GM11168 (cell line): ENCODE data around the gene NUP93.
"Not testable (repeated sequence)": the region's sequence is repeated elsewhere in the genome, so short reads cannot be mapped to it uniquely, and the experiment has no call there.

Experiments used
- in situ Hi-C: fragments of 300-500 bp; cut with MboI; formaldehyde crosslinking; loops from one replicate; pipeline ENCODE4 v1.12.0; 2022; ENCODE audit warnings: low sequenced_read_pairs; ENCODE audit not compliant: unreplicated experiment

The NUP93 gene

GRCh38 chr16:56739378-56739777, 9.4 kb downstream of the NUP93 start:
- in situ Hi-C loops: not testable (repeated sequence)

GRCh38 chr16:56741399-56741798, 11.5 kb downstream of the NUP93 start:
- in situ Hi-C loops: no loop called here

- in situ Hi-C loops: no loop called here
Measured at GRCh38 chr16:56742030-56742984, 12.4 kb downstream of the NUP93 start.

GRCh38 chr16:56743840-56744239, 13.9 kb downstream of the NUP93 start:
- in situ Hi-C loops: no loop called here

GRCh38 chr16:56744996-56745640, 15.2 kb downstream of the NUP93 start:
- in situ Hi-C loops: no loop called here

- in situ Hi-C loops: no loop called here
Measured at GRCh38 chr16:56747486-56748045, 17.6 kb downstream of the NUP93 start.

GRCh38 chr16:56748191-56748590, 18.3 kb downstream of the NUP93 start:
- in situ Hi-C loops: no loop called here

GRCh38 chr16:56748826-56749225, 18.9 kb downstream of the NUP93 start:
- in situ Hi-C loops: no loop called here

- in situ Hi-C loops: no loop called here
Measured at GRCh38 chr16:56749672-56750491, 20.0 kb downstream of the NUP93 start.

- in situ Hi-C loops: no loop called here
Measured at GRCh38 chr16:56753410-56753809, 23.5 kb downstream of the NUP93 start.

GRCh38 chr16:56755038-56755437, 25.1 kb downstream of the NUP93 start:
- in situ Hi-C loops: no loop called here

- in situ Hi-C loops: no loop called here
Measured at GRCh38 chr16:56758432-56758831, 28.5 kb downstream of the NUP93 start.

- in situ Hi-C loops: no loop called here
Measured at GRCh38 chr16:56758930-56759329, 29.0 kb downstream of the NUP93 start.

- in situ Hi-C loops: no loop called here
Measured at GRCh38 chr16:56763291-56763916, 33.5 kb downstream of the NUP93 start.

- in situ Hi-C loops: no loop called here
Measured at GRCh38 chr16:56764835-56765234, 34.9 kb downstream of the NUP93 start.

- in situ Hi-C loops: no loop called here
Measured at GRCh38 chr16:56765949-56766348, 36.0 kb downstream of the NUP93 start.

- in situ Hi-C loops: no loop called here
Measured at GRCh38 chr16:56767024-56767423, 37.1 kb downstream of the NUP93 start.

GRCh38 chr16:56769677-56770076, 39.7 kb downstream of the NUP93 start:
- in situ Hi-C loops: no loop called here

GRCh38 chr16:56771558-56772279, 41.8 kb downstream of the NUP93 start:
- in situ Hi-C loops: no loop called here
